BJ (cell line): Measurements from ENCODE around the gene NFU1. TPM values are rescaled to one million over a fixed set of nuclear protein-coding genes. Genes with fewer than 3 reads are reported as not detected.

ENCODE experiments used
- CTCF ChIA-PET: fragments of 350-600 bp; formaldehyde crosslinking; extraction: SDS; loops from one replicate; lab custom pipeline; 2021; ENCODE audit warnings: antibody characterized with exemption, inconsistent platforms; lab: Yijun Ruan, JAX
- POLR2A ChIA-PET: fragments of 300-600 bp; sonication (Branson Sonifier 250); formaldehyde crosslinking; extraction: SDS; loops from one replicate; lab custom pipeline; 2021; ENCODE audit warnings: antibody characterized with exemption; lab: Charles Lee
- DNase-seq: peaks from one replicate; pipeline ENCODE4 v3.0.0-alpha.2; 2011; ENCODE audit warnings: low read depth
- H3K27me3 ChIP-seq: 2 replicates; pipeline ENCODE4 v1.6.0; 2011; ENCODE audit warnings: low read length; ENCODE audit not compliant: control insufficient read depth, insufficient read depth
- H3K36me3 ChIP-seq: 2 replicates; pipeline ENCODE4 v1.5.1; 2011; ENCODE audit warnings: low read length; ENCODE audit not compliant: control insufficient read depth, insufficient read depth
- H3K4me3 ChIP-seq: 2 replicates; pipeline ENCODE4 v1.5.1; 2011; ENCODE audit warnings: low read depth, mild to moderate bottlenecking, control low read depth, low read length
- polyA plus RNA-seq: library from polyadenylated mRNA; depleted of rRNA; stranded (reverse); fragments of >200 nt; gene quantifications from 2 replicates; pipeline ENCODE4 v1.2.3, GENCODE V29; 2011
- TF ChIP-seq, protein P1 (sequence below): IDR thresholded peaks from 2 replicates; pipeline ENCODE4 v1.5.1; 2011; ENCODE audit warnings: low read depth, mild to moderate bottlenecking, control low read depth, inconsistent platforms, low read length, moderate library complexity; ENCODE audit not compliant: insufficient read depth

NFU1 gene
- polyA plus RNA-seq, 1 experiment: 13.0 TPM

DNA sequence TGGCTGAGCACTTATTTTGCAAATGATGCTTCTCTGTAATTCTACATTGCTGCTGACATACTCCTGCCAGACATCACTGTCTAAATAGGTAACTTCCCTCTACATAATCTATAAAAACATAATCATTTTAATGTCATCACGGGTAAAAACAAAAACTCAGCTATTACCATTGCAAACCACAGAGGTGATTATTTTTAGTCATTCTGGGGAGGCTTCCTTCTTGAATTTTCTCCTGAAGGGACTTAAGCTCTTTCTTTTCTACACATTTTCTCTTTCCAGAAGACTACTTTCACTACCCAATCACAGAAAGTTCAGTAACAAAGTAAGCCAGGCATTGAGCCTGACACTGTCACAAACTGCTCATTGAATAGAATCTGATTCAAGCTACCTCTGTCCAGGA is 40.4 kb upstream of the NFU1 start:
- H3K27me3 ChIP-seq: no peaks in the 10 kb centered on the region
- peaks cover 5% of the 10 kb centered on the region for H3K36me3 ChIP-seq
- TF ChIP-seq, protein P1, sequence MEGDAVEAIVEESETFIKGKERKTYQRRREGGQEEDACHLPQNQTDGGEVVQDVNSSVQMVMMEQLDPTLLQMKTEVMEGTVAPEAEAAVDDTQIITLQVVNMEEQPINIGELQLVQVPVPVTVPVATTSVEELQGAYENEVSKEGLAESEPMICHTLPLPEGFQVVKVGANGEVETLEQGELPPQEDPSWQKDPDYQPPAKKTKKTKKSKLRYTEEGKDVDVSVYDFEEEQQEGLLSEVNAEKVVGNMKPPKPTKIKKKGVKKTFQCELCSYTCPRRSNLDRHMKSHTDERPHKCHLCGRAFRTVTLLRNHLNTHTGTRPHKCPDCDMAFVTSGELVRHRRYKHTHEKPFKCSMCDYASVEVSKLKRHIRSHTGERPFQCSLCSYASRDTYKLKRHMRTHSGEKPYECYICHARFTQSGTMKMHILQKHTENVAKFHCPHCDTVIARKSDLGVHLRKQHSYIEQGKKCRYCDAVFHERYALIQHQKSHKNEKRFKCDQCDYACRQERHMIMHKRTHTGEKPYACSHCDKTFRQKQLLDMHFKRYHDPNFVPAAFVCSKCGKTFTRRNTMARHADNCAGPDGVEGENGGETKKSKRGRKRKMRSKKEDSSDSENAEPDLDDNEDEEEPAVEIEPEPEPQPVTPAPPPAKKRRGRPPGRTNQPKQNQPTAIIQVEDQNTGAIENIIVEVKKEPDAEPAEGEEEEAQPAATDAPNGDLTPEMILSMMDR: no peak
- ChIA-PET POLR2A (no interaction called here), CTCF (interaction anchor here (1.0 kb wide), 1 partner anchor 24 kb away, joined by 3 read pairs; no protein-coding TSS in a partner anchor)
- no peak overlapping the region for H3K4me3 ChIP-seq
- DNase-seq: no peak

DNA sequence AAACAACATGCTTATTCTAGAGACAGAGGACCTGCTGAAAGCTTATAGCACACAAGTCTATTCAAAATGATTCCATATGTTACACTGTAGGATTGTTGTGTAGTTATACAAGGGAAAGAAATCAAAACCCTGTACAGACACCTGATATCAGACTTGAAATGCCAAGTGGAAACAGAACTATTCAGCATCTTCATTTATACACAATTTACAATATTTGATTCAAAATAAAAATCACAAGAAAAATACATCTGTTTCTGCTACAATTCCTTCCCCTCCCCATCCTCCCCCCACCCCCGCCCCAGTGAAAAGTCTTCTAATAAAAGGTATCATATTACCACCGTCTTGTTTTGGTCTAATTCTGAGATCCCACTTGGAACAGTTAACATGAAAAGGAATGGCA is 37.5 kb upstream of the NFU1 start:
- DNase-seq: no peak
- Histone ChIP-seq H3K36me3 (peaks cover 2% of the 10 kb centered on the region), H3K4me3 (no peak overlapping the region), H3K27me3 (no peaks in the 10 kb centered on the region)
- TF ChIP-seq, protein P1: no peak
- ChIA-PET CTCF (interaction anchor here (0.7 kb wide), 1 partner anchor 40 kb away, joined by 3 read pairs; no protein-coding TSS in a partner anchor), POLR2A (no interaction called here)

DNA sequence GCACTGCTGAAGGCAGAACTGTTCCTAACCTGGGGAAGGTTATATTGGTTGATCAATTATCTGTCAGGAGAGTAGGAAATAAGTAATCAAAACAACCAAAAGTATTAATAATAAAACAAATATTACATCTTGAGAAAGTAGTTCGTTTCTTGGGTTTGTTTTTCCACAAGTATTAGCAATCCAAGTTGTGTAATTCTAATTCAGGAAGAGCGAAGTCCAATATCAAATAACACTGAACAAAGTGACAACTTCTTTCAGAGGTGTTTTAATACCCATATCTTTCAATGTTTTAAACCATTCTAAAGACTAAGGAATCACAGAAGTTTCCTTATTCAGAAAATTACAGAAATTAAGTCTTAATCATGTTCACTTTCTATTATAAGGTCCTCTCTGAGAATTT is 34.6 kb upstream of the NFU1 start:
- ChIA-PET CTCF (no interaction called here), POLR2A (no interaction called here)
- TF ChIP-seq, protein P1: no peak

DNA sequence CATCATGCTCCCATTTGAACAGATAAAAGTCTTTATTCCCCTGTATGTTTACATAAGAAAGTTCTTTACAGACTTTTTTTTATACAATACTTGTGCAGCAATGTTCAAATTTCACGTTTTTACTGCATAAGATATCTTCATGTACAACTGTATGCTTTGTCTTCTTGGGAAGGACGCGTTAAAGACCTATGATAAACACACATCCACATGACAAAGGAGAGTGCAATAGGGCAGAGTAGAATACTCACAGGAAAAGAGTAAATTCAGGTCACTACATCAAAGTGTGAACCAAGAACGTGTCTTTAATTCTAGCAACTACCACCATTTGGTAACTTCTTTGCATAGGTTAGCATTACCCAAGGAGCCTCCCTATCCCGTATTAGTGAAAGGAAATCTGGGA is 33.7 kb upstream of the NFU1 start:
- CTCF ChIA-PET: interaction anchor here (1.4 to 1.5 kb wide), 2 partner anchors 8 to 14 kb away, joined by 4 read pairs; no protein-coding TSS in a partner anchor
- TF ChIP-seq, protein P1: no peak
- DNase-seq: no peak
- POLR2A ChIA-PET: no interaction called here
- no peak overlapping the region for H3K4me3 ChIP-seq
- H3K36me3 ChIP-seq: peaks cover 5% of the 10 kb centered on the region
- H3K27me3 ChIP-seq: no peaks in the 10 kb centered on the region

More for the DNA sequence above, 34.6 kb upstream of the NFU1 start:
- DNase-seq: no peak
- H3K4me3 ChIP-seq: no peak overlapping the region
- H3K27me3 ChIP-seq: no peaks in the 10 kb centered on the region
- peaks cover 2% of the 10 kb centered on the region for H3K36me3 ChIP-seq

DNA sequence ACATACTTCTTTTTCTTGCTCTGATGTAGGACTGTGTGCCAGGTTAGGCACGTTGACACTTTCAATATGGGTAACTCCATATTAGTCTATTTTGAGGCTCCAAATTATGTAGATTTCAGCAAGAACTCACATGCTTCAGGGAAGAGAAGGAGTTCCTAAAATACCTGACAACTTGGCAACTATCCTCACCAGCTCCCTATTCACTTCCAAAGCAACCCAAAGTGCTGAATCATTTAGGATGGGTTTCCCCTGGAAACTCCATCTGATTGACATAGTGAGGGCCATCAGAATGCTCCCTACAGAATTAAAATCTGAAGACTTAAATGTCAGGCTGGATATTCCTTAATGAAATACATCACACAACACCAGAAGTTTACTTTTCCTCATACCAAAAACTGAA is 32.5 kb upstream of the NFU1 start:
- DNase-seq: no peak
- no peaks in the 10 kb centered on the region for H3K27me3 ChIP-seq
- CTCF ChIA-PET: interaction anchor here (1.4 kb wide), 1 partner anchor 9 kb away, joined by 4 read pairs; no protein-coding TSS in a partner anchor
- TF ChIP-seq, protein P1: no peak
- H3K36me3 ChIP-seq: peaks cover 9% of the 10 kb centered on the region
- H3K4me3 ChIP-seq: no peak overlapping the region
- POLR2A ChIA-PET: no interaction called here
